ENCODE measurements around the gene PCSK5.
"Not testable (repeated sequence)": the region's sequence is repeated elsewhere in the genome, so short reads cannot be mapped to it uniquely, and the experiment has no call there.

Gene PCSK5

GRCh38 chr9:75927356-75927755 is 36.9 kb downstream of the PCSK5 start:
- no peak for DNase-seq

DNA sequence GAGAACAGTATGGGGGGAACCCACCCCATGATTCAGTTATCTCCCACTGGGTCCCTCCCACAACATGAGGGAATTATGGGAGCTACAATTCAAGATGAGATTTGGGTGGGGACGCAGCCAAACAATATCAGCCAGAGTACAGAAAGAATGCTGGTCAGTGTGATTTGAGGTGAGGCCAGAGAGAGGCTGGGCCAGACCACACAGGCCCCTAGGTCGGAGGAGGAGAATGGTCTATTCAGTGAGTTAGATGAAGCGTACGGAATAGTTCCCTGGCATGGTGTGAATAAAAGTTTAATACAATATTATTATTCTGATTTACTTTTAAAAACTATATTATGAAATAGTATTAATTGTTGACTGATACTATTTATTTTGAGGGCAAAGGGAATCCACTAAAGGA is 39.7 kb downstream of the PCSK5 start:
- DNase-seq = no peak

DNA sequence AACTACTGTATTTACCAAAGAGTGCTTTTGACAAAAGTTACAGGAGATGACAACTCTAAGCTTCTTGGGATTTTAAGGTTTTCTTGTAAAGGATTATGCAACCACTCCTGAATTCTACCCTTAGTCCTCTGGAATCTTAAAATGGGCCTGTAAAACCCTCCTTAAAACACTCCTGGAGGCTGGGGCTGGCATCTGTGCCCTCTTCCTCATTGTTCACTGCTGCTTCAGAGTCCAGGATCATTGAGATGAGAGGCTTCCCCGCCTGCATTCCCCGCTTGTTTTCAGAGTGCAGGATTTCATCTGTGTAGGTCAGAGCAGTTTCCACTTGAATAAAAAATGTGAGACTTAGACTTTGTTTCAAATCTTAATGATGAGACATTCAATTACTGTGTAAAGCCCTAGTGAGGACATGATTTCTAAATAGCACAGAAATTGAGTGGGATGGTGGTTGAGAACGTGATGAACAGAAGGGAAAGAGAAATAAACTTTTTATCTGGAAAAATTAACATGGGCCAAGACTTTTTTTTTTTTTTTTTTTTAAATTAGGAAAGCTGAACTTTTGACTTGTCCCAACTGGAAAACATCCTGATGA is 40.4 kb downstream of the PCSK5 start:
- DNase-seq = no peak

DNA sequence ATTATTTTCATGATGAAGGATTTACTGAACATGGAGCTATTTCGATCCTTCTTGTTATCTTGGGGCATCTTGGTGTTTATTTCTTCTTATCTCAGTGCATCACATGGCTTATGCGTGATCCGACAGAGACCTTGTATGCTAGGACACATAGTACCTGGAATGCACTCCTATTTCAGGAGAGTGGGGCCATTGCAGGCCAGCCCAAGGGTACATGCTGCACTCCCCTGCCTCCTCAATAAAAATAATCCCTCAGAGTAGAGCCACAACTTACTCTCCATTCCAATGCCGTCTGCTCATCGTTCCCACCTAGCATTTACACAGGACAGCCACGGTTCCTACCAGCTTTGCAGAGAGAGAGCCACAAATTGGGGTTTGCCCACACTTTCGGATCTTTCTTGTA is 43.5 kb downstream of the PCSK5 start:
- DNase-seq = no peak

- no peak for DNase-seq
Measured at GRCh38 chr9:75935591-75935990, 45.1 kb downstream of the PCSK5 start.

DNA sequence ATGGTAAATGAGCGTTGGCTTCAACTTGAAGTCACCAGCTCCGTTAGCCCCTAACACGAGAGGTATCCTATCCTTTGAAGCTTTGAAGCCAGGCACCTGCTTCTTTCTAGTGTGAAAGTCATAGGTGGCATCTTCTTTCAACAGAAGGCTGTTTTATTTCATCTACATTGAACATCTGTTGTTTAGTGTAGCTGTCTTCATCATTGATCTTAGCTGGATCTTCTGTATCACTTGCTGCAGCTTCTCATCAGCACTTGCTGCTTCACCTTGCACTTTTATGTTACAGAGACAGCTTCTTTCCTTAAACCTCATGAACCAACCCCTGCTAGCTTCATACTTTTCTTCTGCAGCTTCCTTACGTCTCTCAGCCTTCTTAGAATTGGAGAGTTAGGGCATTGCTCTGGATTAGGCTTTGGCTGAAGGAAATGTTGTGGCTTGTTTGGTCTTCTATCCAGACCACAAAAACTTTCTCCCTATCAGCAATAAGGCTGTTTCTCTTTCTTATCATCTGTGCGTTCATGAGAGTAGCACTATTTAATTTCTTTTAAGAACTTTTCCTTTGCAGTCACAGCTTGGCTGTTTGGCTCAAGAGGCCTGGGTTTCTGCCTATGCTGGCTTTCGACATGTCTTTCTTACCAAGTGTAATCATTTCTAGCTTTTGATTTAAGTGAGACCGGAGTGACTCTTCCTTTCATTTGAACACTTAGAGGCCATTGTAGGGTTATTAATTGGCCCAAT is 47.2 kb downstream of the PCSK5 start:
- DNase-seq = no peak

GRCh38 chr9:75938946-75939345 is 48.5 kb downstream of the PCSK5 start:
- DNase-seq = no peak

DNA sequence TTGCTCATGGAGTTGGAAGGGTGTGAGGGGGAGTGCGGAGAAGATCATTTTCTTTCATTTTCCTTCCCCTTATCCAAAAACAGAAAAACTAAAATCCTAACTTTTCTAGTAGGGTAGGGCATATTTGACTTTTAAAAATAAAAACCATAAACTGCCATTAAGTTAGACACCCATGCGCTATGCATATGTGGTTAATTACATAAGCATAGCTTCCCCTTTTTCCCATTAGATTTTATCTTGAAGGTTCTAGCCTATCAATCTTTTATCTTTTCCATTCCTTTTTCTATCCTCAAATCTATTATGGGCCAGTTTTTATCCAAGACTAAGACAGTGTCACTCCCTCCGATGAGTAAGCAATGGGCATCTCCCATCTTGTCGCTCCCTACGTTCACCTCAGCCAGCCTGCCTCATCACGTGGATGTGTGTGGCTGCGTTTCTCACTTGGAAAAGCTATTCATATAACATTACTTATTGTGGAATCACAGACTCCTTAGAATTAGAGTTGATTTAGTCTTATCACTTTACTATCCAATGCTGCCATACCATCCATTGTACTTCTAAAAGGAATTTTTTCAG is 49.2 kb downstream of the PCSK5 start:
- no peak for DNase-seq

GRCh38 chr9:75941066-75941465 is 50.6 kb downstream of the PCSK5 start:
- DNase-seq = no peak

- DNase-seq = no peak
Measured at GRCh38 chr9:75941577-75942311, 51.3 kb downstream of the PCSK5 start.

- no peak for DNase-seq
Measured at GRCh38 chr9:75946766-75947165, 56.3 kb downstream of the PCSK5 start.

GRCh38 chr9:75947233-75947632 is 56.8 kb downstream of the PCSK5 start:
- DNase-seq = no peak

DNA sequence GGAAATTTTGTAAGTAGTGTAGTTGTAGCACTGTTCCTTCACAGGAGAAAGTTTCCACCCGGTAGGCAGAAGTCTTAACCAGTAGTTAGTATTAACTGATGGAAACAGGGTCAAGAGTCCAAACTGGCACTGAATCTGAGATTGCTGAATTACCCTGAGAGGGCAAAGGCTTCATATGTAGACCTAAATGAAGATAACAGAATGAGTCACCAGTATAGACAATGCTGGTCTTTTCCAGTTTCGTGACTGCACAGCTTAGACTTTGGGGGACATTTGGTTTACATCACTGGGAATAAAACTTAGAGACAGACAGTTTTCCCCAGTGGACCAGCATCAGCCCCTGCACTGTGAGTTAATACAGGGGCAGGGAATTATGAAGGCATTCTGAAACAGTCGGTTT is 60.5 kb downstream of the PCSK5 start:
- DNase-seq = no peak

DNA sequence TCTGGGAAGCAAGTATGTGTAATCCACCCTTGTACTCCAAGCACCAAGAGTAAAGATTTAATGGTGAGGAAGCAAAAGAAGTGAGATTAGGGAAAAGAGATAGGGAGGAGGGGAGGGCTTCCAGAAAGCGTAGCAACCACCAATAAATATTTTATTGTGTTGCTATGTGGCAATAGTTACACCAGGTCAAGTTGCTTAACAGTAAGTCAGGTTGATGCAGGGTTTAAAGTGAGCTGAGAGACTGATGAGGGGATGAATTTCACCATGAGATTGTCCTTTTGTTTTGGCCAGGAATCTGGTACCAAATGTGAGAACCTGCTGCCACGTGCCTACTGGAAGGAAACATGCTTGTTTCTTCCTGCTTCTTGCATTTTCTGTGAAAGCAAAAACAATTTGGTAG is 62.7 kb downstream of the PCSK5 start:
- no peak for DNase-seq

DNA sequence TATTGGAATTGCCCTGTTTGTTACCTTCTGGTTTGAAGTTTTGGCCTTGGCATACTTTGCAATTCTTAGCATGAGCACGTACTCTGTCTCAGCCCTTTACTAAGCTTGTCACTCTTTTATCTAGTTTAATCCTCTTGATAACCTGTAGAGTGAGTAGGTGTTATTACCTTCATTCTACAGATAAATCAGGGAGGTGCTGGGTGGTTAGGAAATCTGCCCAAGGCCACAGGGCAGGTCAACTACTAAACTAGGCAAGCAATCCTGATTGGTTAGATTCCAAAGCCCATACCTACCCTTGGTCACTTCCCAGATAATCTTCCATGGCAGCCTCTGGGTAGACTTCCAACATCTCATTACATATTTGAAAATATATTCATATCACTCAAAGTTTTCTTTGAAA is 65.7 kb downstream of the PCSK5 start:
- DNase-seq = no peak

- no peak for DNase-seq
Measured at GRCh38 chr9:75957116-75957515, 66.6 kb downstream of the PCSK5 start.

GRCh38 chr9:75958226-75958625 is 67.8 kb downstream of the PCSK5 start:
- DNase-seq = no peak

DNA sequence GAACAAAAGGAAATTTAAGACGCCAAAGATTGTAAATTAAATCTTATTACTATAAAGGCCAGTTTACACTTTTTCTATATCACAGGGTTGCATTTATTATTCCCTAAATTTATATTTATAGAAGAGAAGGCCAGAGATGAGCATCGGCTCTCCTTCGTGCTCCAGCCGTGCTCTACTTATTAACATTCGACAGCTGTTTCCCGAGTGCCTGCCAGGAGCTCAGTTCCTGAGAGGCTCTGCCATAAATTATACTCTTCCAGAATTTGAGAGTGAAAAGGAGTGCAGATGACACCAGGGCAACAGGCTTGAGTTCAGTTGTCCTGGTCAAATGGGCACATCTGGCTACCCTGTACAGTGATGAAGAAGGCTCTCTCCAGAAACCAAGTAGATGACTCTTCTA is 70.1 kb downstream of the PCSK5 start:
- DNase-seq = no peak

GRCh38 chr9:75962013-75962661 is 71.7 kb downstream of the PCSK5 start:
- DNase-seq = no peak

DNA sequence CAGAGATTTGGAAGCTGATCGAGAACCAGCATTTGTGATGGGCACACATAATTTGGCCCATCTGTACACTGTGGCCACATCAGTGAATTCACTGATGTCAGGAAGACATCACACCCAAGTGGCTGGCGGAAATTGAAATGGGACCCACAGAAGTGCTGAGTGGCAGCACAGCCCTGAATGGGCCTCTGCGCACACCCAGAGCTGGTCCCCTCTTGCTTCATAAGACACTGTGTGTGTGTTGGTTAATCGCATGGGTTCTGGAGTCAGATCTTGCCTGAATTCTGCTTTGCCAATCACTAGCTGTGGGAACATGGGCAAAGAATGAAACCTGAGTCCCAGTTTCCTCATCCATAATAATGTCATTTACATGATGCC is 72.2 kb downstream of the PCSK5 start:
- no peak for DNase-seq

DNA sequence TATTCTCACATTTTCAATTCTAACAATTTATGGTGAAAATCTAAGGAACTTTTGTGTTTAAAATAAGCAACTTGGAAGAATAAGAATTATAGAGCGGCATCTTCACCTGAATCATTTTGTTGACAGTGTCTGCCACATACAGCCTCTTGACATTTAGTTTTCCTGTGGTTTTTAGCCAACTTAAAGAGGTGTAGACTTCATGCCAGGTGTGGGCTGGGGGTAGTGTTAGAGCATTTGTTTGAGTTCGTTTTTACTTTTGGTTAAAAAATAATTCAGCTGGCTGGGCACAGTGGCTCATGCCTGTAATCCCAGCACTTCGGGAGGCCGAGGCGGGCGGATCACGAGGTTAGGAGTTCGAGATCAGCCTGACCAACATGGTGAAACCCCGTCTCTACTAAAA is 72.8 kb downstream of the PCSK5 start:
- not testable (repeated sequence) for DNase-seq

- DNase-seq = no peak
Measured at GRCh38 chr9:75964427-75964826, 74.0 kb downstream of the PCSK5 start.

- DNase-seq = no peak
Measured at GRCh38 chr9:75965231-75965630, 74.8 kb downstream of the PCSK5 start.
